Upper lobe of right lung (tissue), 1 donor: ENCODE data around the gene LPCAT3. TPM values are rescaled to one million over a fixed set of nuclear protein-coding genes. Genes with fewer than 3 reads are reported as not detected.

Experiments used
- ATAC-seq: fragments of 200-7000 bp; cut with Tn5 transposase; one replicate; pipeline ENCODE4 v1.9.1; 2020; ENCODE audit warnings: mild to moderate bottlenecking, moderate library complexity
- DNase-seq: peaks from one replicate; pipeline ENCODE4 v3.0.0-alpha.2; 2020
- H3K27ac ChIP-seq: fragments of 200-600 bp; one replicate; pipeline ENCODE4 v1.8.0; 2022
- H3K27me3 ChIP-seq: fragments of 200-600 bp; one replicate; pipeline ENCODE4 v1.8.0; 2022; ENCODE audit warnings: mild to moderate bottlenecking
- H3K36me3 ChIP-seq: fragments of 200-600 bp; one replicate; pipeline ENCODE4 v1.8.0; 2022
- H3K4me1 ChIP-seq: fragments of 200-600 bp; one replicate; pipeline ENCODE4 v1.8.0; 2022
- H3K4me3 ChIP-seq: fragments of 200-600 bp; one replicate; pipeline ENCODE4 v1.8.0; 2022; ENCODE audit warnings: mild to moderate bottlenecking
- H3K9me3 ChIP-seq: fragments of 200-600 bp; one replicate; pipeline ENCODE4 v1.8.0; 2022
- intact Hi-C: fragments of 100-400 bp; cut with DNase I; formaldehyde crosslinking; loops from one replicate; pipeline ENCODE4 v1.11.0; 2022
- total RNA-seq: library from RNA; stranded (reverse); fragmentation: NEBNext Ultra II Directional; extraction: Animal tissue kit (Norgen Biotek cat#: 25700); gene quantifications from one replicate; pipeline ENCODE4 v1.2.1, GENCODE V29; 2021
- TF ChIP-seq, protein P1 (sequence below): fragments of 200-600 bp; IDR thresholded peaks from one replicate; pipeline ENCODE4 v1.8.0; 2022; ENCODE audit warnings: antibody characterized with exemption
- donor health status: DM: no; HTN: yes; CAD: no; lungs with severe emphysema.

Gene LPCAT3
- total RNA-seq, 1 donor from 2014 or later: 70.5 TPM

DNA sequence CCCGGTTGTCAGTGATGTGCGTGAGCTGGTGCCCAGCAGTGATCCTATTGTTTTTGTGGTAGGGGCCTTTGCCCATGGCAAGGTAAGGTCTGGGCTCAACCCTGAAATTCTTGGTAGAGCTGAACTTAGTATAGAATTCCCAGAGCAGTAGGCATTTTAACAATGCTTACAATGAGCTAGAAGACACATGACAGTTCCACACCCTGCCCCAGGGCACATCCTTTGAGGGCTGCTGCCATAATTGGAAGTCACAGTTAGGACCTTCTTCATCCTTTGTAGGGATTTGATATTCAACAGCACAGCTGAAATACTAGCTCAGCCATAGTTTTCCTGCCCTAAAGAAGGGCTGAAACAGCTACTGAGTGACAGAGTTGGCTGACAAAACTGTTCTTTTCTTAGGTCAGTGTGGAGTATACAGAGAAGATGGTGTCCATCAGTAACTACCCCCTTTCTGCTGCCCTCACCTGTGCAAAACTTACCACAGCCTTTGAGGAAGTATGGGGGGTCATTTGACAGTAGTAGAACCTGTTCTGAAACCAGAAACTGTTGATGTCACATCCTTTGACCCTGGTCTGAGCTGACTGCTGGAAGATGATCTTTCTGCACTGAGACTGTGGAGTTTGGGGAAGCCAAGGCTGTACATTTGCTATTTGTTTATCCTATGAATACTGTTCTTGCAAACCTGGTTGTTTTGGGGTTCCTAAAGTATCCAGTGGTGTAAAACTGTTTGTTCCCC, 42.8 kb downstream of the LPCAT3 start:
- Histone ChIP-seq H3K9me3 (no peaks in the 10 kb centered on the region), H3K36me3 (peaks cover 64% of the 10 kb centered on the region)
- intact Hi-C loops: no loop called here

DNA sequence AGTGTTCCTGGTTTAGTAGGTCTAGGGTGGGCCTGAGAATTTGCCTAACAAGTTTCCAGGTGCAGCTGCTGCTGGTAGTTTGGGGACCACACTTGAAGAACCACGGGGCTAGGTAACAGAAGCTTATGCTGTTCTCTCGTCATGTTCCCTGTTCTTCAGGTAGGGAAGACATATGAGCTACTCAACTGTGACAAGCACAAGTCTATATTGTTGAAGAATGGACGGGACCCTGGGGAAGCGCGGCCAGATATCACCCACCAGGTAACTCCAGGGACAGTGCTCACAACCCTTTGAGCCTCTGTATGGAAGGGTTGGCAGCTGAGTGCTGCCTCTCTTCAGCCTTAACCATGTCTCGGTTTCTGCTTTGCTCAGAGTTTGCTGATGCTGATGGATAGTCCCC, 44.1 kb downstream of the LPCAT3 start:
- H3K36me3 ChIP-seq: peaks cover 52% of the 10 kb centered on the region
- no peak overlapping the region for H3K4me3 ChIP-seq
- DNase-seq (no peak), ATAC-seq (no peak)
- no peaks in the 10 kb centered on the region for H3K27me3 ChIP-seq
- no peak overlapping the region for H3K27ac ChIP-seq
- H3K4me1 ChIP-seq: peaks cover 22% of the 10 kb centered on the region
- TF ChIP-seq, protein P1, sequence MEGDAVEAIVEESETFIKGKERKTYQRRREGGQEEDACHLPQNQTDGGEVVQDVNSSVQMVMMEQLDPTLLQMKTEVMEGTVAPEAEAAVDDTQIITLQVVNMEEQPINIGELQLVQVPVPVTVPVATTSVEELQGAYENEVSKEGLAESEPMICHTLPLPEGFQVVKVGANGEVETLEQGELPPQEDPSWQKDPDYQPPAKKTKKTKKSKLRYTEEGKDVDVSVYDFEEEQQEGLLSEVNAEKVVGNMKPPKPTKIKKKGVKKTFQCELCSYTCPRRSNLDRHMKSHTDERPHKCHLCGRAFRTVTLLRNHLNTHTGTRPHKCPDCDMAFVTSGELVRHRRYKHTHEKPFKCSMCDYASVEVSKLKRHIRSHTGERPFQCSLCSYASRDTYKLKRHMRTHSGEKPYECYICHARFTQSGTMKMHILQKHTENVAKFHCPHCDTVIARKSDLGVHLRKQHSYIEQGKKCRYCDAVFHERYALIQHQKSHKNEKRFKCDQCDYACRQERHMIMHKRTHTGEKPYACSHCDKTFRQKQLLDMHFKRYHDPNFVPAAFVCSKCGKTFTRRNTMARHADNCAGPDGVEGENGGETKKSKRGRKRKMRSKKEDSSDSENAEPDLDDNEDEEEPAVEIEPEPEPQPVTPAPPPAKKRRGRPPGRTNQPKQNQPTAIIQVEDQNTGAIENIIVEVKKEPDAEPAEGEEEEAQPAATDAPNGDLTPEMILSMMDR: no peak
- no peaks in the 10 kb centered on the region for H3K9me3 ChIP-seq
- intact Hi-C loops: no loop called here

More for the DNA sequence above, 42.8 kb downstream of the LPCAT3 start:
- DNase-seq (no peak), ATAC-seq (no peak)
- H3K4me3 ChIP-seq: no peak overlapping the region
- H3K27ac ChIP-seq: no peak overlapping the region
- TF ChIP-seq, protein P1: no peak
- H3K4me1 ChIP-seq: peaks cover 18% of the 10 kb centered on the region
- no peaks in the 10 kb centered on the region for H3K27me3 ChIP-seq

- no peaks in the 10 kb centered on the region for H3K27me3 ChIP-seq
- peaks cover 60% of the 10 kb centered on the region for H3K36me3 ChIP-seq
- peak overlapping the region; percentile 98 for H3K4me3 ChIP-seq
- intact Hi-C loops: no loop called here
- TF ChIP-seq, protein P1: no peak
- peaks cover 25% of the 10 kb centered on the region for H3K4me1 ChIP-seq
- DNase-seq (no peak), ATAC-seq (peak; percentile 50)
- peak overlapping the region; percentile 92 for H3K27ac ChIP-seq
- no peaks in the 10 kb centered on the region for H3K9me3 ChIP-seq
These were observed 48.2 kb downstream of the LPCAT3 start for GRCh38 chr12:6970096-6970527.

- no peaks in the 10 kb centered on the region for H3K27me3 ChIP-seq
- no peak overlapping the region for H3K27ac ChIP-seq
- no peak overlapping the region for H3K4me3 ChIP-seq
- no peaks in the 10 kb centered on the region for H3K9me3 ChIP-seq
- intact Hi-C loops: loop anchor here (10.0 kb wide), 1 partner anchor 146 kb away; no protein-coding TSS in a partner anchor
- H3K36me3 ChIP-seq: peaks cover 46% of the 10 kb centered on the region
- no peak for ATAC-seq
- peaks cover 33% of the 10 kb centered on the region for H3K4me1 ChIP-seq
- peak; percentile 17 for DNase-seq
- TF ChIP-seq, protein P1: no peak
These were observed 49.9 kb downstream of the LPCAT3 start for GRCh38 chr12:6968426-6968825.

GRCh38 chr12:6967651-6968100, 50.6 kb downstream of the LPCAT3 start:
- DNase-seq: peak; percentile 53
- Histone ChIP-seq H3K27me3 (no peaks in the 10 kb centered on the region), H3K36me3 (peaks cover 46% of the 10 kb centered on the region), H3K27ac (no peak overlapping the region), H3K9me3 (no peaks in the 10 kb centered on the region), H3K4me1 (peaks cover 34% of the 10 kb centered on the region), H3K4me3 (no peak overlapping the region)
- no peak for ATAC-seq
- intact Hi-C loops: loop anchor here (10.0 kb wide), 1 partner anchor 147 kb away; no protein-coding TSS in a partner anchor
- TF ChIP-seq, protein P1: no peak
